AML-193 (cell line): ENCODE results near the gene SART1.

Experiments
- DNase-seq, 2 experiments: peaks; one replicate each; lab custom pipeline; 2025; lab: John Stamatoyannopoulos, UW

SART1 gene

DNA sequence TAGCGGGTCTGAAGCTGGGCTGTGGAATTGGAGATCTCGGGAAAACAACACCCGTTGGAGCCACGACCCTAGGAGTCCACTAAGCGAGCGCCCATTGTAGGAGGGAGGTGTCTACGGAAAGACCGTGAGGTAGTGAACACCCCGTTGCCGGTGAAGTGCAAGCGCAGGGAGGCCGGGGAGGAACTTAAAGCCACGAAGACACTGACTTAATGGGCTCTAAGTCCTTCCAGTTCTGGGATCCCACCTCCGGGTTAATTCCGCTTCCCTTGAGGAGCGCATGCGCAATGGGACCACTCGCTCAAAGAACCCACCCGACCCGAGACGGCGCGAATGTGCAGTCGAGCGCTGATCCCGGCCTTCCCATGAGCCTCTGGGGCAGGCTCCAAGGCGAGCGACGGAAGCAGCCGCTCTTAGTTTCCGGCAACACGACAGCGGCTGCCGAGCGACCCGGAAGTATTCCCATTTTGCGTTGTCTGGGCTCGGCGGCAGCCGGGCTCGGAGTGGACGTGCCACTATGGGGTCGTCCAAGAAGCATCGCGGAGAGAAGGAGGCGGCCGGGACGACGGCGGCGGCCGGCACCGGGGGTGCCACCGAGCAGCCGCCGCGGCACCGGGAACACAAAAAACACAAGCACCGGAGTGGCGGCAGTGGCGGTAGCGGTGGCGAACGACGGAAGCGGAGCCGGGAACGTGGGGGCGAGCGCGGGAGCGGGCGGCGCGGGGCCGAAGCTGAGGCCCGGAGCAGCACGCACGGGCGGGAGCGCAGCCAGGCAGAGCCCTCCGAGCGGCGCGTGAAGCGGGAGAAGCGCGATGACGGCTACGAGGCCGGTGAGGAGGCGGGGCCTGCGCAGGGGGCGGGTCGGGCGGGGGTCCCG lies at the start of gene SART1:
Gene SART1 (plus strand): TSS at position 468 of the 874 bp plus-strand sequence. CDS start 47 bp downstream, at position 515.
- DNase-seq = peak; percentile 92 to 94

DNA sequence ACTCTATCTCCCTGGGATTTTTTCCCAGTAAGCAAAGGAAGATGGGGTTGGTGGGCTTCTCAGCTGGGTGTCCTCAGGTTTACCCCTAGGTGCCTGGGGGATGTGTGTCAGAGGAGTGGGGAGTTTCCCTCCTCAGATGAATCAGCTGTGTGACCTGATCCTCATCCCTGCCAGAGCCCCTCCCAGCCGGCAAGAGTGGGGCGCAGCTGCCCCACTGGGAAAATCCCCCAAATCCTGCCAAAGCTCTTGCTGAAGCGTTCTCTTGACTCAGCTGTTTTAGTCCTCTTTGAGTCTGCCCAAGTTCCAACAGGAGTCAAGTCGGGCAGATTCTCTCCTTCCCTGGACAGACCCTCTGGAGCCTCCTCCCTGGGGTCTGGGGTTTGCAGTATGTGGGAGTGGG lies 48.7 kb upstream of the SART1 start:
- no peak for DNase-seq

GRCh38 chr11:65915101-65915820 lies 46.3 kb upstream of the SART1 start:
- DNase-seq = no peak

DNA sequence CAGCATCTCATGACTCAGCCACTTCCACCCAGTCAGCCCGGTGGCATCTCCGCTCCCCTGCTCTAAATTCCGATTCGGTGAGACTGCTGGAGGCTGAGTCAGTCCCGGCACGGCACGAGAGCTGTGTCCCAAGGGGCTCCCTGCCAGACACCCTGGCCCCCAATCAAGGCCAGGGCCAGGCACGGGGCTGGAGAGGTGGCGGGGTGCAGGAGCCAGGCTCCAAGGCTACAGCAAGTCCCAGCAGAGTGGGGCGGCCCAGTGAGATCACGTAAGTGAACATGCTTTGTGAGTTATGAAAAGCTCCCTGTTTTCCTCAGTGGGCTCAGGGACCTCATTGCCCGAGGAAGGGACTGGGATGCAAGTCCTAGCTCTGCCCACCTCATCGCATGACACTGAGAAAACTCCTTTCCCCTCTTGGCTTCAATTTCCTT lies 45.7 kb upstream of the SART1 start:
- DNase-seq = no peak

DNA sequence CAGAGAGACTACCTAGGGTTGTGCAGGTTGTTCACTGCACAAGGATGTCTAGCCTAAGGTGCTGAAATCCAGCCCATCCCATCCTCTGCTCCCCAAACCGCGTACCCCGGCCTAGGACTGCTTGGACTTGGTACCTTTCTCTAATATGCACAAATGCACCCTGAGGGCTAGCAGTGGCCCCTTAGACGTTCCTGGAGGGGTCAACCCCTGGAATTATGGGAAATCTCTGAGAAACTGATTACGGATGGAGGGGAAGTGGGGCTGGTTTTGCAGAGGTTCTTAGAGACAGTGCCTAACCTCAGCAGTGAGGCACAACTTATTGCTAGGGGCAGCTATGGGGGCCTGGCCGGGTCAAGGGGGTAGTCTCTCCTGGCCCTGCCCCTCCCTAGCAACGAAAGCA lies 45.1 kb upstream of the SART1 start:
- DNase-seq = no peak

DNA sequence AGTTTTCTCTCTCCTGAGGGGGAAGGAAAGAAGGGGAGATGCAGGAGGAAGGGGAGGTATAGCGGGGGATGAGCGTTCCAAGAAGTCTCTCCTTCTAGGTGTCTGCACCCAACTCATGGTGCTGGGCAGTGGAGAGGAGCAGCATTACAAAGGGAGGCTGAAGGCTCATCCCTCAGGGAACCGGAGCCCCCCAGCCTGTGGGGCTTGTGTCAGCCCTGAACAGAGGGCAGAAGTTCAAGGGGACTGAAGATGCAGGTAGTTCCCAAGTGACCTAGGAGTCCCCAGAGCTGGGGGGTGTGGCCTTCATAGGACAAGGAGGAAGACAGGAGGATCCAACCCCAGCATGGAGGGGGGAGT lies 44.5 kb upstream of the SART1 start:
- DNase-seq = no peak

GRCh38 chr11:65917434-65918210 lies 43.9 kb upstream of the SART1 start:
- DNase-seq = no peak

DNA sequence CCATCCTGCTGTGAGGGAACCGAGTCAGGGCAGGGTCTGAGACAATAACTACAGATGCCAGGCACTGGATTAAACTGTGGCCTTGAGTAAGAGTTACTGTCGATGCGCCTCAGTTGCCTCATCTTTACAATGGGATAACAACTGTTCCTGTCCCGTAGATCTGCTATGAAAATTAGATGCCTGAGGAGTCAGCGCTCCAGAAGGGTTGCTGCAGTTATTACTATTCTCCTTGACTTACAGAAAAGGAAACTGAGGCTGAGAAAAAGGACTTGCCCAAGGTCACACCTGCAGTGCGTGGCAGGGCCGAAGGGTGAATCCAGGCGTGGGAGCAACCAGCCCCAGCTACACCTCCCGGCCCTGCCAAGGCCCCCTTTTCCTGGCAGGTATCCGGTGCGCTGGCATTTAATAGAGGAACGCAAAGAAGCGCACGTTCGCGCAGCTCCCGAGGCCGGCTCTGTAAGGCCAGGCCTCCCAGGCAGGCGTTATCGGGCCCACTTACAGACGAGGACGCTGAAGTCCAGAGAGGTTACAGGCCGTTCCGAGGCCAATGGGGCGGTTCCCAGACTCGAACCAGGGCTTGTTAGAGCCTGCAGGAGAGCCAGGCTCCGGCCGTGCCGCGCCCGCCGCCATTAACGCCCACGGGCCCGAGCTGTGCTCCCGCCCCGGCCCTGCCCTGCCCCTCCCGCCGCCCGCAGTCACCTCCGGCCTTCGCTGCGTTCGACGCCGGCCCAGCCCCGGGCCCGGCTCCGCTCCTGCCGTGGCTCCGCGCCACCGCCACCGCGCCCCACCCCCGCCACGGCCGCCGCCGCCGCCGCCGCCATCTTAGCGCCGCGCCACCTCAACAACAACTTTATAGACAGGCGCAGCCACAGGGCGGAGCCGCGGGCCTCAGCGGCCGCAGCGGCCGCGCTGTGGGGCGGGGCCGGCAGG lies 43.1 kb upstream of the SART1 start, which contains the start of gene C11orf68:
Gene C11orf68 (minus strand): TSS at position 852 of the 930 bp plus-strand sequence. CDS start 31 bp downstream, at position 821.
- no peak for DNase-seq

DNA sequence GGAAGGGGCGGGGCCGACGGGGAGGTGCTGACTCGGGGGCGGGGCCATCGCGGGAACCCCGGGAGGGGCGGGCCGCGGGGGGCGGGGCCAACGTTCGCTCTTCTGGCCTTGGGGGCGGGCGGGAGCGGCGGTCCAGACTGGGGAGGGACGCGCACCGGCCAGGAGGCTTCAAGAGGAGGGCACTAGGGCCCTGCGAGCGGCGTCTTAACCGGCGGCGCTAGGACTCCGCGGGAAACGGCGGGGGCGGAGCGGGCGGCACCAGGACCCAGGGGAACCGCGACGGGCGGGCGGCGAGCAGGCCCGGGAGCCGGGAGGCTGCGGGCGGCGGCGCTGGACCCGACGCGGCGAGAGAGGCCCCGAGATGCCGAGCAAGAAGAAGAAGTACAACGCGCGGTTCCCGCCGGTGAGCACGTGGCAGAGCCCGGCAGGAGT lies 42.4 kb upstream of the SART1 start, which contains the start of gene DRAP1:
Gene DRAP1 (plus strand): TSS at position 286 of the 432 bp plus-strand sequence. CDS start 76 bp downstream, at position 362.
- peak; percentile 95 to 96 for DNase-seq

- no peak for DNase-seq
Observed at GRCh38 chr11:65919573-65920371, 41.8 kb upstream of the SART1 start.

DNA sequence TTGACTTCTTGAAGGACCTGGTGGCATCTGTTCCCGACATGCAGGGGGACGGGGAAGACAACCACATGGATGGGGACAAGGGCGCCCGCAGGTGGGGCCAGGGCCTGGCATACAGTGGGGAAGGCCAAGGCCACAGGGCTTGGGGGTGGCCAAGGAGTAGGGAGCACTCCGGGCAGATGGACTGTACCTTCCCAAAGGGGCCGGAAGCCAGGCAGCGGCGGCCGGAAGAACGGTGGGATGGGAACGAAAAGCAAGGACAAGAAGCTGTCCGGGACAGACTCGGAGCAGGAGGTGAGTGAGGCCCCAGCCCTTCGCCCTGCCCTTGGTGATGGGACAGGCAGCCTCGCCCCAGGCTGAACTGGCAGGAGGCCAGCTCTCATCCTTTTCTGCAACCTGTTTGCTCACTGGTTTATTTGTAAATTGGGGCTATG lies 41.1 kb upstream of the SART1 start:
- DNase-seq = no peak

DNA sequence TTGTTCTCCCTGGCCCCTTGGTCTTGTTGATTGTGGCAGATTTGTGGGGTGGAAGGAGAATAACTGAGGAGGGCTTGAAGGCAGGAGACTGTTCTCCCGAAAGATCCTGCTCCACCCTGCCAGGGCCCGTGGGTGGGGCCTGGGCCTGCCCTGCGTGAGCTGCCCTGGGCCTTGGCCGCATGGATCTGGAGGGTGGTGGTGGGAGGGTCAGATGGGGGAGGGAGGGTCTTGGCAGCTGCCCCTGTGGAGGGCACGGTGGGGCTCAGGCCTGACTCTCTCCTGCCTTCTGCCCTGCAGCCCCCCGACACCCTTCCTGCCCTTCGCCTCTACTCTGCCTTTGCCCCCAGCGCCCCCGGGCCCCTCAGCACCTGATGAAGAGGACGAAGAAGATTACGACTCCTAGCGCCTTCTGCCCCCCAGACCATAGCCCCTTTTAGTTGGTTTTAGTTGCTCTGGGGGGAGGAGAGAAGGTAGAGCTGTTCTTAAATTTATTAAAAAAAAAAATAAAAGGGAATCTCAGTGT lies 40.4 kb upstream of the SART1 start:
- DNase-seq = no peak

GRCh38 chr11:65921876-65922275 lies 39.7 kb upstream of the SART1 start:
- no peak for DNase-seq

- no peak for DNase-seq
Observed at GRCh38 chr11:65922565-65922964, 39.0 kb upstream of the SART1 start.

DNA sequence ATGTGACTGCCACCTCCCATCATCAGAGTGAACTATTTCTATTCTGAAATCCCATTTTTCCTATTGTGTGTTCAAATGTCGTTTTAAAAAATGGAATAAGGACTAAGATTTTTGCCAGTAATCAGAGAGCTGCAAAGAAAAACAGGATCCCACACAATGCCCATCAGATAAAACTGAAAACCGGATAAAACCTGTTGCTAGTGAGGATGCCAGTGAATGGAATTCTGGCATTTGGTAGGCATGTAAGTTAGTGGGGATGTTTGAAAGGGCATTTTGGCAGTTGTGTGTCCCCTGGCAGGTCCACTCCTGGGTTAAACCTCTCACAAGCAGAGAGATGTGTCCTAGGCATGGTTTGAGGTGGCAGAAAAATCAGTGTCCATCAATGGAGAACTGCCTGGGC lies 36.1 kb upstream of the SART1 start:
- no peak for DNase-seq

- DNase-seq = peak; percentile 59 to 72
Observed at GRCh38 chr11:65927904-65928397, 33.6 kb upstream of the SART1 start.

DNA sequence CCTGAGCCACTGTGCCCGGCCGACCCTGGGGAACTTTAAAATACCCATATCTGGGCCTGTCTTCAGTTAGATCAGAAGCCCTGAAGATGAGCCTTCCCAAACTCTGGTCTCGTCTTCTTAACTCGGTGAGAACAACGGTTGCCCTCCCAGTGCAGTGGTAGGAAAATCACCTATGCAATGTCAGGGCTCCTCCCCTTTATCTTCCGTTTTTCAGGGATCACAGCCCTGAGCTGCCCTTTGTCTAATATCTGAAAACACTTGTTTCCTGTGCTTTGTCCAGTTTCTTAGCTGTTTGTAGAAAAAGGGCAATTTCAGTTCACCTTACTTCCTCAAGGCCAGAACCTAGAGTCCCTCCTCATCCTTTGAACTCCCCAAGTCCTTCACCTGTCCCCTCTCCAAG lies 32.9 kb upstream of the SART1 start:
- DNase-seq = no peak

DNA sequence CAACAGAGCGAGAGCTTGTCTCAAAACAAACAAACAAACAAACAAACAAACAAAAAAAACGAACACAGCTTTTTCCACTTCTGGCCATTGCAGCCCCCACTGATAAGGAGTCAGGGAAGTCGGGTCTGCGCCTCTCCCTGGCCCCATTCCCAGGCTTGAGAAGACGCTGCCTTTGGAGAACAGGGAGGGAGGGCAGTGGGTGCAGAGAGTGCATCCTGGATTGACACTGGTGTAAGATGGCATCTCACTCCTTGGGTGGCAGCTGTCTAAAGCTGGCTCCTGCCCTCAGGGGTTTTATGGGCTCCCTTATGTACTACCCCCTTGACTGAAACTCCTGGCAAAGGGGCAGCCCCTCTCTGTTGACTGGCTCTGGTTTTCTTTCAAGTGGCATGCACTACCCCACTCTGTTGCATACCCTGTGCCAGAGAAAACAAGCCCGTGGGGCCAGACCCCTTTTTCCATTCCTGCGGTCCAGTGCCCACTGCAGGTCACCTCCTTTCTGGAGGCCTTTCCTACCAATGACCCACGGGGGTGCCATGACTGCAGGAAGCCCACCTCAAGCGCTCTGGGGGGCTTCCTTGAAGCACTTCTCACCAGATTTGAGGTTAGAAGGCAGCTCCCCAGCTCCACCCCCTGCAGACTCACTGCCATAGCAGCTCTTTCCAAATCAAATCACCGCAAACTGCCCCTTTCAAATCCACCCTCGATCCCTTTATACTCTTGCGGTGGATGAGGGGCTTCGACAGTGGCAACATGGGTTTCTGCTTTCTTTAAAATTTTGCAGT lies 29.6 kb upstream of the SART1 start:
- no peak for DNase-seq

- no peak for DNase-seq
Observed at GRCh38 chr11:65932558-65932919, 29.0 kb upstream of the SART1 start.
